HG03103 (cell line): ENCODE measurements around the gene PRAF2.

Source experiments
- ATAC-seq: cut with Tn5 transposase; IDR thresholded peaks from one replicate; pipeline ENCODE4 v1.9.1; 2021; ENCODE audit warnings: low read depth; ENCODE audit not compliant: unreplicated experiment

PRAF2 gene

GRCh38 chrX:49077941-49078340 lies 4.1 kb upstream of the PRAF2 start:
- no peak for ATAC-seq

DNA sequence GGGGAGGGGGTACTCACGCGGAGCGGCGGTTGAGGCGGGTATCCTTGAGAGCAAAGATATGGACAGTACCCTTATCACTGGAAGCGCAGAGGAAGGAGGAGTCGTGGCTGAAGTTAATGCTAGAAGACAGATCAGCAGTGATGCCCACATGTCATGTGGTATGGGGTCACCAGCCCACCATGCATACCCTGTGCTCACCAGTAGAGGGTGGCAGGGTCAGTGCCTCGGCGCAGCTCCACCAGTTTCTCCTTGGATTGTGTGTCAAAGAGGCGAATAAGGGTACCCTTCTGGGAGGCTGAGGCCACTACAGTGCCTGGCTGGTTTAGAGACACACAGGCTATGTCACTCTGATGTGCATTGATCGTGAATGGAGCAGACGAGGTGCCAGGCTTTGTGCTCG lies 1.5 kb upstream of the PRAF2 start:
- ATAC-seq: no peak

GRCh38 chrX:49072712-49073095 lies 1.1 kb downstream of the PRAF2 start:
- no peak for ATAC-seq

GRCh38 chrX:49071877-49072711 lies 1.7 kb downstream of the PRAF2 start:
- no peak for ATAC-seq

GRCh38 chrX:49070988-49071387 lies 2.8 kb downstream of the PRAF2 start:
- no peak for ATAC-seq

GRCh38 chrX:49069038-49069437 lies 4.8 kb downstream of the PRAF2 start:
- no peak for ATAC-seq

DNA sequence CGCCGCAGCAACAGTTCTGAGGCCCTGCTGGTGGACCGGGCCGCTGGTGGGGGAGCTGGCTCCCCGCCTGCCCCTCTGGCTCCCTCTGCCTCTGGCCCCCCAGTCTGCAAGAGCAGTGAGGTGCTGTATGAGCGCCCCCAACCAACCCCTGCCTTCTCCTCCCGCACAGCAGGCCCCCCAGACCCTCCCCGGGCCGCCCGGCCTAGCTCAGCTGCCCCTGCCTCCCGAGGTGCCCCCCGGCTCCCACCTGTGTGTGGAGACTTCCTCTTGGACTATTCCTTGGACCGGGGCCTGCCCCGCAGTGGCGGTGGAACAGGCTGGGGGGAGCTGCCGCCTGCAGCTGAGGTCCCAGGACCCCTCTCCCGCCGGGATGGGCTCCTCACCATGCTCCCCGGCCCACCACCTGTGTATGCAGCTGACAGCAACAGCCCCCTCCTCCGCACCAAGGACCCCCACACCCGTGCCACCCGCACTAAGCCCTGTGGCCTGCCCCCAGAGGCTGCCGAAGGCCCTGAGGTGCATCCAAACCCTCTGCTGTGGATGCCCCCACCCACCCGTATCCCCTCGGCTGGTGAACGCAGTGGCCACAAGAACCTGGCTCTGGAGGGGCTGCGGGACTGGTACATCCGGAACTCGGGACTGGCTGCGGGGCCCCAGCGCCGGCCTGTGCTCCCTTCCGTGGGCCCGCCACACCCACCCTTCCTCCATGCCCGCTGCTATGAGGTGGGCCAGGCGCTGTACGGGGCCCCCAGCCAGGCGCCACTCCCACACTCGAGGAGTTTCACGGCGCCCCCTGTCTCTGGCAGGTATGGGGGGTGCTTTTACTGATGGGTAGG lies 6.3 kb downstream of the PRAF2 start:
- ATAC-seq: no peak

DNA sequence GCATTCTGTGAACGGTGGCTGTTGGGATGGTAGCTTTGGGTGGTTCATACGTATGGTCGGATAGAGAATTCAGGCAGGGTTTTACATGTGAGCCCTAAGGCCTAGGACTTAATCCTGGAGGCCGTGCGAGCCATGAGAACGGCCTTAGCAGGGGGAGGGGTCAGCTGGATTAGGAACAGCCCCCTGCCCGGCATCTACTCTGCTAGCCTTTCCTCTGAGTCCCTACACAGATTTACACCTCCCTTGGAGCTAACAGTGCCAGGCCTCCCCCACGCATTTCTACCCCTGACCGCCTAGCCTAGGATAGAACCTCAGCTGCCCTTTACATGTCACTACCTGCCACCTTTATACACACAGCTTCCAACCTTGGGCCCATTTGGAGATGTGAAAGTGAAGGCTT lies 7.1 kb downstream of the PRAF2 start:
- no peak for ATAC-seq

- ATAC-seq: no peak
Measured at GRCh38 chrX:49066278-49066677, 7.5 kb downstream of the PRAF2 start.

DNA sequence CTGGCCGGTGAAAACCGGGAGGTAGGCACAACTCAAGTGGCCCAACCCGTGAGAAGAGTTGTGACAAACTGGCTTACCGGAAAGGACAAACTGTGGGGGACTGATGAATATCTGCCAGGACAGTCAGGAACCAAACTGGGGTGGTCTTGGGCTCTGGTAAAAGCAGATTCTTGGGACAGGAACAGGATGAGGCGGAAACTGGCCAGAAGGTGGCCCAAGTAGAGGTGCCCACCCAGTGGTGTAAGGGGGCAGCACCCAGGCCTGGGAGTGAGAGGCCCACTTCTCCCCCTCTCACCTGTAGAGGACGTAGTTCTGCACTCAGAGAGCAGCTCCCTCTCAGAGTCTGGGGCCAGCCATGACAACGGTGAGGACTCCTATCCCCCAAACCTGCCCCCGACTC lies 9.1 kb downstream of the PRAF2 start:
- no peak for ATAC-seq

- ATAC-seq: no peak
Measured at GRCh38 chrX:49064303-49064702, 9.5 kb downstream of the PRAF2 start.

- no peak for ATAC-seq
Measured at GRCh38 chrX:49063715-49064114, 10.1 kb downstream of the PRAF2 start.

DNA sequence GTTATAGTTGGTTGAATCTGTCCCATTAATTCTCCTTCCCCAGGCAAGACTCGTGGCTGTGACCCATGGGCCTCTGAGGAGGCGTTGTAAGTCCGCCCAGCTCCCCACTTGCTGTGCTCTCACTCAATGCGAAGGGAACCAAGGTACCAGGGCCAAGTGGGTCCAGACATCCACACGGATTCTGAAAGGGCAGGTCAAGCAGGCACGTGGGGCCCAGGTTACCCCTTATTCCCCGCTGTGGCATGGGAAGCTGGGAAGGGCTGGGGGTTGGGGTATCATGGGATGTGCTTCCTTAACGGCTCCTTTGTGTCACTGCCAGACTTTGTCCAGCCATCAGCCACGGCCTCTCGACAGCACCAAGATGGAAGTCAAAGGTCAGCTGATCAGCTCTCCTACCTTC lies 11.9 kb downstream of the PRAF2 start:
- no peak for ATAC-seq

DNA sequence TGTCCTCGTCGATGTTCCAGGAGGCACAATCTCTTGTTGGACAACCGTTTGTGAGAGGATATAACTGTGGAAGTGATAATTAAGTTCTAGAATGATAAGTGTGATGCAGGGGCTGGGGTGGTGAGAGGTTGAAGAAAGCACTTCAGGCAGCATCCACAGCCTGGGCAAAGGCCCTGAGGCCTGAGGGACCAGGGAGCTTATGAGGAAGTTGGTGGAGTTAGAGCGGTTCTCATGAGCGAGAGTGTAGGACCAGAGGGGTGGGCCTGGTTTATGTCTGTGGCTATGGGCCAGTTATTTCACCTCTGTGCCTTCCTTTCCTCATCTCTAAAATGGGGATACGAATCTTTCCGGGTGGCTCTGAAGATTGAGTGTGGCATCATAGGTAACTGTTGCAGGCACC lies 12.3 kb downstream of the PRAF2 start:
- no peak for ATAC-seq

GRCh38 chrX:49060914-49061313 lies 12.9 kb downstream of the PRAF2 start:
- no peak for ATAC-seq

DNA sequence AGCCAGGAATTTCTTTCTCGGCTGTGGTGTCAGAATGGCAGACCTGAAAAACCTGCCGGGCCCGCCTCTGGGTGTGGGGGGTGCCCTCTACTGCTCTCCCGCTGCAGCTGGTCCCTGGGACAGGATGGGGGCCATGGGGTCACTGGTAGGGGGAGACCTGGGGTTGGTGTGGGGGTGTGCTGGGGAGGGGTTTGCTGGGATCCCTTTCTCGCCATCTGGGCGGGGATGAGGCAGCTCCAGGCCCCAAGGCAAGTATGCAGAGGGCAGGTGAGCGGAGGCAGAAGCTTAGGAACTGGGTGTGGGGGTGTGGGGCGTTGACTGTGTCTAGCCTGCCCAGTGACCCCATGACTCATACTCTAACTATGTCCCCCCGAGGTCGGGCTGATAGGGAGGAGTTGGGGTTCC lies 14.1 kb downstream of the PRAF2 start:
- no peak for ATAC-seq

DNA sequence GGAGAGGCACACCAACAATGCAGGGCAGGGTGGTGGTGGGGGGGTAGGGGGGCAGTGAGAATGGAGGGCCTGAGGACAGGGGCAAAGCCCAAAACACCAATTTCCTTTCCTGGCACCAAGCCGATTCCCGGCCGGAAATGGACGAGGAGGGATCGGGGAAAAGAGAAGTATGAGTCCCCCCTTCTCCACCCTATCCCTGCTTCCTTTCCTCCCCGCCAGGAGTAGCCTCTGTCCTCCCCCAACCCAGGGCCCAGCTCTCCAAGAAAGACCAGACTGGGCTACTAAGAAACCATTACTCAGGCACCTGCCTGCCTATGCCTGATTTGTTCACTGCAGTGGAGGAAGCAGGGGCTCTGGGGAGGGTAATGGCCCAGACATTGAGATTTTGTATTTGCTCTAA lies 14.6 kb downstream of the PRAF2 start:
- no peak for ATAC-seq

DNA sequence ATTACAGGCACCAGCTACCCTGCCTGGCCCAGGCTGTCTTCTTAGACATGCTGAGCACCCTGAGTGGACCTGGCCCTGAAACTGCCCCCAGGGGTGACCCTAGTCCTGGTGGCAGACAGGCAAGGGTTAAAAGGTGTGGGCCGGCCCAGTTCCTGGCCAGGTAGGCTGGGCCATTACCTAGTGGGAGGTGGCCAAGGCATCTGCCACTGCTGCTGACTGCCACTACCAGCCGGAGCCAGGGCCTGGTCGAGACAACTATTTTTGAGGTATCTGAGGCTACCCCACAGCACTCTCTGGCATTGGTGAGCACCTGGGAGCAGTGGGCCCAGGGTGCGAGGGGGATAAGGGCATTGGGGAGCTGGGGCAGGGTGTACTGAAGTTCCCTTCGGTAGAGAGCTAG lies 15.0 kb downstream of the PRAF2 start, which contains the start of gene CCDC120:
Gene CCDC120 (plus strand): TSS at position 206 of the 400 bp plus-strand sequence. CDS start 3,043 bp downstream, outside the sequence.
- no peak for ATAC-seq

DNA sequence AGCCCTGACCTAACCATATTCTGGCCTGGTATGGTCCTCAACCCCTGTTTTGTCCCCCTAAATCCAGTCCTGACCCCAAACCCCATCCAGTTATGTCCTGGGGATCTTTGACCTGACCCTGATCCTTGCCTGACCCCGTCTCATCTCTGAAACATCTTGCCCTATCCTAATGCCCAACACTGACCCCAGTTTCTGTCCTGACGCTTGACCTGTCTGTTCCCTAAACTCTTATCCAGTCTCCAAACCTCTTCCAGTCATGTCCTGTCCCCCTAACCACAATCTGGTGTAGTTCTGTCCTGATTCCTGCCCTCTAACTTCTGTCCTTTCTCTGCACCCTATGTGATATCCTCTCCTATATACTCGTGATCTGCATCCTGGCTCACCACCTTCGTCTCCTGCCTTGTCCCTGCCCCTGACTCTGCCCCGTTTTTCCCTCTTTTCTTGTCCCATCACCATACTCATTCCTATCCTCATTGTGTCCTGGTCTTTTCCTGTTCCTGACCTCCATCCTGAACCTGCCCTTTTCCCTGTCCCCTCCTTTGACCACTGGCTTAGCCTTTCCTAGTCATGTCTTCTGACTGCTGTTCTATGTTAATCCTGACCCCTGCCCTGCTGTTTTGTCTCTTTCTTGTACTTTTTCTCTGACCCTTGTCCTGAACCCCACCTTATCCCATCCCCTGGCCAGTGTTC lies 19.6 kb downstream of the PRAF2 start:
- ATAC-seq: no peak

DNA sequence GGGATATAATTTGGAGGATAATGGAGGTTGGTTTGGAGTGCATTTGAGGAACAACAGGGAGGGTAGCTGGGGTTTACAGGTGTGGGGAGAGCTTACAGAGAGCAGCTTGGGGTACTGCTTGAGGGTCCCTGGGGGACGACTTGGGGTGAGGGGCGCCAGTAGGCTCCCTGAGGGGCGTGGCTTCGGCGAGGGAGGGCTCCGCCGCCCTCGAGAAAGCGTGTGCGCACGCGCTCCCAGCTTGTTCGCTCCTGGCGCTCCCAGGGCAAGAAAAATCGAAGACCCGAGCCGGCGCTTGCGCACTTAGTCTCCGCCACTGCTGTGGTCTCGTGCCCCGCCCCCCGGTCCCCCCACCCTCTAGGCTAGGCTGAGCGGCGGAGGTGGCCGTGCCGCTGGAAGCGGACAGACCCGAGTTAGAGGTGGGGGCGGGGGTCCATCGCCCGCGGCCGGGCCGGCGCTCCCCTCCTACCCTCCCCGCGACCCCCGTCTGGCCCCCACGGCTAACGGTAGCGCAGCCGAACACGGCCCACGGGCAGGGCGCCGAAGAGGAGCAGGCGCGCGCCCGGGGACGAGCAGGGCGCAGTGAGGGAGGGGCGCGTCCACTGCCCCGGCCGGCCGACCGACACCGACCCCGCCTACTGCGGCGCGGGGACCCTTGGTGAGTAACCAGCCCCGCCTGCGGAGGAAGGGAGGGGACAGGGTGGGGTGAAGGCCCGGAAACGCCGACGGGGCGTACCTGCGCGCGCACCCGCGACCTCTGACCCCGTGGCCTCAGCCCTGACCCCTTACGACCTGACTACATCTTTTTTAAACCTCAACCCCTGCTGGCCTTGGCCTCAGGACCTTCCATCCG lies 20.4 kb downstream of the PRAF2 start:
- no peak for ATAC-seq
